ENCODE measurements around the gene POLR2J2.
"Not testable (repeated sequence)": the region's sequence is repeated elsewhere in the genome, so short reads cannot be mapped to it uniquely, and the experiment has no call there.

POLR2J2 gene

GRCh38 chr7:102667523-102667922 is 3.9 kb downstream of the POLR2J2 start:
- not testable (repeated sequence) for DNase-seq

GRCh38 chr7:102666850-102667249 is 4.6 kb downstream of the POLR2J2 start:
- DNase-seq, result not testable (repeated sequence)

GRCh38 chr7:102664765-102665164 is 6.7 kb downstream of the POLR2J2 start:
- not testable (repeated sequence) for DNase-seq

- DNase-seq, result not testable (repeated sequence)
Measured at GRCh38 chr7:102649924-102650323, 21.5 kb downstream of the POLR2J2 start, which contains the start of gene SPDYE2B. Gene SPDYE2B, plus strand, starts transcription at chr7:102650319. Its CDS starts 2,030 bp downstream, at chr7:102652349.

GRCh38 chr7:102647813-102648212 is 23.6 kb downstream of the POLR2J2 start:
- DNase-seq, result not testable (repeated sequence)

- DNase-seq, result not testable (repeated sequence)
Measured at GRCh38 chr7:102643404-102643803, 28.1 kb downstream of the POLR2J2 start.

- not testable (repeated sequence) for DNase-seq
Measured at GRCh38 chr7:102642691-102643090, 28.8 kb downstream of the POLR2J2 start, which contains the start of gene UPK3BL1. Gene UPK3BL1, minus strand, starts transcription at chr7:102642791. Its CDS starts 50 bp downstream, at chr7:102642741.

GRCh38 chr7:102638848-102639247 is 32.6 kb downstream of the POLR2J2 start:
- DNase-seq, result not testable (repeated sequence)

GRCh38 chr7:102636956-102637355 is 34.5 kb downstream of the POLR2J2 start:
- not testable (repeated sequence) for DNase-seq

GRCh38 chr7:102635354-102635753 is 36.1 kb downstream of the POLR2J2 start:
- not testable (repeated sequence) for DNase-seq

- DNase-seq, result not testable (repeated sequence)
Measured at GRCh38 chr7:102634299-102634698, 37.2 kb downstream of the POLR2J2 start.

GRCh38 chr7:102630622-102631021 is 40.8 kb downstream of the POLR2J2 start:
- DNase-seq, result not testable (repeated sequence)

GRCh38 chr7:102627271-102627904 is 44.1 kb downstream of the POLR2J2 start:
- not testable (repeated sequence) for DNase-seq

- DNase-seq, result not testable (repeated sequence)
Measured at GRCh38 chr7:102618122-102618521, 53.3 kb downstream of the POLR2J2 start.

- not testable (repeated sequence) for DNase-seq
Measured at GRCh38 chr7:102616507-102617125, 54.8 kb downstream of the POLR2J2 start, which contains the start of gene RASA4. Gene RASA4, minus strand, starts transcription at chr7:102616756. Its CDS starts 67 bp downstream, at chr7:102616689.
